Activated naive CD4-positive, alpha-beta T cell treated with anti-CD3 and anti-CD28 coated beads, Interleukin-2, amount 50 U/mL, for 24 hours (primary cell): ENCODE data around the gene DIS3L2.
"Not testable (repeated sequence)": the region's sequence is repeated elsewhere in the genome, so short reads cannot be mapped to it uniquely, and the experiment has no call there.

Experiments
- H3K27ac Mint-ChIP-seq: one replicate; pipeline ENCODE4 v1.8.0; 2021; ENCODE audit warnings: mild to moderate bottlenecking, mixed read lengths
- H3K27me3 Mint-ChIP-seq: one replicate; pipeline ENCODE4 v1.8.0; 2021; ENCODE audit warnings: mixed read lengths
- H3K36me3 Mint-ChIP-seq: one replicate; pipeline ENCODE4 v1.8.0; 2021; ENCODE audit warnings: mixed read lengths
- H3K4me1 Mint-ChIP-seq: one replicate; pipeline ENCODE4 v1.8.0; 2021; ENCODE audit warnings: mixed read lengths
- H3K4me3 Mint-ChIP-seq: one replicate; pipeline ENCODE4 v1.8.0; 2021; ENCODE audit warnings: mild to moderate bottlenecking, mixed read lengths
- H3K9me3 Mint-ChIP-seq: one replicate; pipeline ENCODE4 v1.8.0; 2021; ENCODE audit warnings: mixed read lengths

Gene DIS3L2

DNA sequence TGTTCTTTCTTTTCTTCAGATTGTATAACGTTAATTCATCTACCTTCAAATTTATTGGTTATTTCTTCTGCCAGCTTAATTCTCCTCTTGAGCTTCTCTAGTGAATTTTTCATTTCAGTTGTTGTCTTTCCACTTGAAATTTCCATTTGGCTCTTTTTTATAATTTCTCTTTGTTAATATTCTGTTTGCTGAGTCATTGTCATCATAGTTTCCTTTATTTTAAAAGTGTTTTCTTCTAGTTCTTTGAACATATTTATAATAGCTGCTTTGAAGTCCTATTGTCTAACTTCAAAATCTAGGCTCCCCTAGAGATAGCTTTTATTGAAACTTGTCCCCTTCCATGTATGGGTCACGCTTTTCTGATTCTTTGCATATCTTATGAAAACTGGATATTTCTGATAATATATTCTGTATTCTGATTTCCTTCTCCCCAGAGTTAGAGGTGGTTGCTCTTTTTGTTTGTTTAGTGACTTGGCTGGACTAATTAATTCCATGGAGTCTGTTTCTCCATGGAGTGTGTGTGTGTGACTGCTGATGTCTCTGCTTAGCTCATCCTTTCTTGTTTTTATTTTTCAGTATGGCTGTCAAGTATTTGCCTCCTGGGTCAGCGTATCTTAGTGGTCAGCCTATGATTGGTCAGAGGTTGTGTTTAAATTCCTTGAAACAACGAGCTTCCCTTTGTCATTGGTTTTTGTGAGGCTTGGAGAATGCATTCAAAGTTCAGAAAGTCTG lies 47.6 kb downstream of the DIS3L2 start:
- Mint-ChIP-seq H3K4me3 (no peak overlapping the region), H3K27me3 (no peaks in the 10 kb centered on the region), H3K36me3 (peaks cover 15% of the 10 kb centered on the region), H3K4me1 (peaks cover 34% of the 10 kb centered on the region), H3K27ac (no peak overlapping the region), H3K9me3 (no peaks in the 10 kb centered on the region)

DNA sequence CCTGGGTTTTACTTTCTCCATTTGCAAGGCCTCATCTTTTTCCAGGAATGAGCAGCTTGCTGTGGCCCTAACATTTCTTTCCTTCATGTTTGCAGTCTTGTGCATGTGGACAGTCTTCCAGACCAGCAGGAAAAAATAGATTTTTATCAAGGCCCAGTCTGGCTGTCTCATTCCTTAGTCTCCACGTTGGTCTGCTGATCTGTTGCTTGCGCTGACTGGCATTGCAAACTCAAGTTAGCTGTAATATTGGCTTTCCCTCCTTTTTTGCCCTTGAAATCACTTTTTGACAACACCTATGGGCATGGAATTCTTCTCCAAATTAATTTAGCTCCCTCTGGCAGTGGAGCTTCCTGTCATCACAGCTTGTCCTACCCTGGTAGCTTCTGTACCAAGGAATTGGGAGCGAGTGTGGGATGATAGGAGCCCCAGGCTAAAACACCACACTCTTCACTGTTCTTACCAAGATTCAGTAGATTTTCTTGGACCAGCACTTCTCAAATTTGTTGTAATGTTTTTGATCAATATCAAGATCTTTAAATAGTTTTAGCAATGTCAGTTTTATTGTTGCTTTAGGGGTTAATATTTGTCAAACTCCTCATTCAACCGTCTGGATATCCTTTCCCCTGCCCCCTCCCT lies 48.2 kb downstream of the DIS3L2 start:
- no peaks in the 10 kb centered on the region for H3K27me3 Mint-ChIP-seq
- H3K27ac Mint-ChIP-seq, result no peak overlapping the region
- no peaks in the 10 kb centered on the region for H3K9me3 Mint-ChIP-seq
- H3K4me3 Mint-ChIP-seq, result no peak overlapping the region
- H3K4me1 Mint-ChIP-seq, result peaks cover 36% of the 10 kb centered on the region
- H3K36me3 Mint-ChIP-seq, result peaks cover 15% of the 10 kb centered on the region

DNA sequence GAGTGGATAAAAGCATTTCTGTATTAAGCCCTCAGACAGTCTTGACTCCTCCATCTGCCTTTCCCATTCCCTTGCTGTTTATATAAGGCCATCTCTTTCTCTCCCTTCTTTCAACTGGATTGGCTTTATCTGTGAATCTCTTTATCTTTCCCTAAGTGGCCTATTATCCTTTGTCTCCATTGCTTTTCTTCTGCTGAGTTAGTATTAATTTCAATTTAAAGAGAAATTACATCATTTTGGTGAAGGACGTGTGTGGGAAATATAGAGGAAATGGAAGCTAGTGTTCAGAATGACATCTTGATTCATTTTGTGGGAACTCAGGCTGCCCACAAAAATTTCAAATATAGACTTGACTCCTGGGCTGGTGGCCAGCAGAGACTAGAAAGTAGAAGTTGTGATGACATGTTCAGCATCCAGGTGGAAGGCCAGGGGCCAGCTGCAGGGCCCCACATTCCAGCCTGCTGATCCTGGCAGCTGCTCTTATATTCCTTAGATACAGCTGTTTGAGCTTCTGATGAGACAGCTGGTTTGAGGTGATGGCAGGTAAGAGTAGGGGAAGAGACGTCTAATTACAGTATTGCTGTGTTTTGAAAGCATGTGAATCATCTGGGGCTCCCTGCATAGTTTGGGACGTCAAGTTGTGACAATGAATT lies 52.3 kb downstream of the DIS3L2 start:
- Mint-ChIP-seq H3K36me3 (peaks cover 19% of the 10 kb centered on the region), H3K4me1 (peaks cover 35% of the 10 kb centered on the region), H3K9me3 (no peaks in the 10 kb centered on the region), H3K4me3 (no peak overlapping the region), H3K27me3 (no peaks in the 10 kb centered on the region), H3K27ac (no peak overlapping the region)

- Mint-ChIP-seq H3K9me3 (no peaks in the 10 kb centered on the region), H3K4me3 (no peak overlapping the region), H3K4me1 (peaks cover 28% of the 10 kb centered on the region), H3K27ac (no peak overlapping the region), H3K36me3 (peaks cover 19% of the 10 kb centered on the region), H3K27me3 (no peaks in the 10 kb centered on the region)
Measured at GRCh38 chr2:232014681-232015080, 53.2 kb downstream of the DIS3L2 start.

DNA sequence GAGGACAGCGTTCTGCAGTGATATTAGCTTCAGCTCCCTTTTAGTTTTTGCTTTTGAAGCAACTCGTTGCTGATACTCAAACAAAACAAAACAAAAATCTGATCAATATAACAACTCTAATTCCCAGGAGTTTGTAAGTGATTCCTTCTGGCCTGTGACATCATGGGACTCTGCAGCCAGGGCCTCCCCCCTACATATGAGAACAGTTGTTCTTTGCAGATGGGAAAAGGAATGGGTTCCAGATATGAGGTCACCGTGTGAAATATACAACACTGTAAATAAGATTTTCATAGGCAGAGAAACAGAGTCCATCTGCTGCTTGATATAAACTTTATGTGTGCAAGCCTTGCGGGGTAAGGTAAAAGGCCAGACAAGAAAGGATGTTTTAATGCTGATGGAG lies 56.7 kb downstream of the DIS3L2 start:
- H3K9me3 Mint-ChIP-seq, result no peaks in the 10 kb centered on the region
- H3K4me1 Mint-ChIP-seq, result peaks cover 22% of the 10 kb centered on the region
- H3K27ac Mint-ChIP-seq, result no peak overlapping the region
- peaks cover 19% of the 10 kb centered on the region for H3K36me3 Mint-ChIP-seq
- no peak overlapping the region for H3K4me3 Mint-ChIP-seq
- no peaks in the 10 kb centered on the region for H3K27me3 Mint-ChIP-seq

GRCh38 chr2:232022718-232023117 lies 61.2 kb downstream of the DIS3L2 start:
- no peak overlapping the region for H3K27ac Mint-ChIP-seq
- H3K4me3 Mint-ChIP-seq, result no peak overlapping the region
- peaks cover 23% of the 10 kb centered on the region for H3K36me3 Mint-ChIP-seq
- H3K9me3 Mint-ChIP-seq, result no peaks in the 10 kb centered on the region
- H3K27me3 Mint-ChIP-seq, result no peaks in the 10 kb centered on the region
- peaks cover 16% of the 10 kb centered on the region for H3K4me1 Mint-ChIP-seq

GRCh38 chr2:232023426-232023825 lies 61.9 kb downstream of the DIS3L2 start:
- Mint-ChIP-seq H3K27ac (no peak overlapping the region), H3K36me3 (peaks cover 22% of the 10 kb centered on the region), H3K27me3 (no peaks in the 10 kb centered on the region), H3K4me3 (no peak overlapping the region), H3K9me3 (no peaks in the 10 kb centered on the region), H3K4me1 (peaks cover 23% of the 10 kb centered on the region)

- no peak overlapping the region for H3K4me3 Mint-ChIP-seq
- H3K36me3 Mint-ChIP-seq, result peaks cover 26% of the 10 kb centered on the region
- no peaks in the 10 kb centered on the region for H3K9me3 Mint-ChIP-seq
- H3K27ac Mint-ChIP-seq, result no peak overlapping the region
- no peaks in the 10 kb centered on the region for H3K27me3 Mint-ChIP-seq
- H3K4me1 Mint-ChIP-seq, result peaks cover 33% of the 10 kb centered on the region
Measured at GRCh38 chr2:232024457-232024856, 62.9 kb downstream of the DIS3L2 start.

- Mint-ChIP-seq H3K4me1 (peaks cover 37% of the 10 kb centered on the region), H3K36me3 (peaks cover 49% of the 10 kb centered on the region), H3K9me3 (no peaks in the 10 kb centered on the region), H3K27ac (peak overlapping the region; percentile 92), H3K27me3 (no peaks in the 10 kb centered on the region), H3K4me3 (peak overlapping the region; percentile 52)
Measured at GRCh38 chr2:232026910-232027309, 65.4 kb downstream of the DIS3L2 start.

DNA sequence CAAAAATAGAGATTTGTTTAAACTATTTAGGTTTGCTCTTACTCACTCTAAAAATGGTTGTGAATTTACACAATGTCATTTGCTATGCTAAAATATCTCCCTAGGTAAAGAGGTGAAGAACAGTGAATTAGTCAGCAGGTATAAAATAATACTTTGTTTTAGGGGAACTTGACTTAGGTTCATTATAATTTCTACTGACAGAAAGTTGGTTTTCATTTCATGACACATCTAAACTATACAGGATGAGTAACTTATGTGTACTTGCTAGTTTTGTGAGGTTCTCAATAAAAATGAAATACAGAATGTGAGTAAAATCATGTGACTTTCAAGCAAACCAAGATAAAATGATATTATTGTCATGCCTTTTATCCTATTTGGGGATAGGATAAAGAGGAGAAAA lies 66.0 kb downstream of the DIS3L2 start:
- Mint-ChIP-seq H3K27me3 (no peaks in the 10 kb centered on the region), H3K36me3 (peaks cover 53% of the 10 kb centered on the region), H3K4me3 (peak overlapping the region; percentile 27), H3K4me1 (peaks cover 37% of the 10 kb centered on the region), H3K27ac (peak overlapping the region; percentile 92), H3K9me3 (no peaks in the 10 kb centered on the region)

DNA sequence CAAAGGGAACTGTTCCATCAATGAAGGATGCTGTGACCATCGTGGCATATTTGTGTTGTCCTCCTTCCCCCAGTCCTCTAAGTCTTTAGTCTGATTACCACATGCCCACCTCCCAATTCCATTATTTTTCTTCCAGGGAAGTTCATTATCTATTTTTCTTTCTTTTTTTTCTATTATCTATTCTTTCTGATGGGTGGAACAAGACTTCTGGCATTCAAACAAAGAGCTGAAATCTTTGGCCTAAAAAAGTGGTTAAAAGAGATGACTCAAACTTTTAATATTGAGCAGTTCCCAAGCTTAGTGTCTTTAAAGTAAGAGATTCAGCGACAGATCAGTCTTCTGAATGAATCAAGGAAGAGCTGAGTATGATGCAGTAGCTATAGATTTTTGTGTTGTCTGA lies 66.6 kb downstream of the DIS3L2 start:
- H3K36me3 Mint-ChIP-seq, result peaks cover 55% of the 10 kb centered on the region
- H3K27me3 Mint-ChIP-seq, result no peaks in the 10 kb centered on the region
- H3K4me1 Mint-ChIP-seq, result peaks cover 39% of the 10 kb centered on the region
- peak overlapping the region; percentile 38 for H3K27ac Mint-ChIP-seq
- no peak overlapping the region for H3K4me3 Mint-ChIP-seq
- no peaks in the 10 kb centered on the region for H3K9me3 Mint-ChIP-seq

DNA sequence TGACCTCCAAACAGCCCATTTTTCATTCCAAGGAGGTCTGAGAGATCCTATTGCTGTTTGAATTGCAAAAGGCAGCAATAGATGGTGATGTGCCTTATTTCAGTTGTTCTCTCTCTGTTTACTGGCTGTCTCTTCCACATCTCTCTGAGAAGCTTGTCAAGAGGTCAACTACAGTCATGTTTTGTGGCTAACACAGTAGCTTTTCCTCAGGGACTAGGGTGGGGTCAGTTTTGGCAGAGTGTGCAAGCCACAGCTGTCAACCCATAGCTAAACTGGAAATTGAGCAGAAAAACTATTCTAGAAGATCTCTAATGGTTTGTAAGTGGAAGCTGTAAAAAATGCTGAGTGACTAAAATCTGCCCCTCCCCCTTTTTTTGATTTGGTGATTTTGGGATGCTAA lies 67.1 kb downstream of the DIS3L2 start:
- H3K4me1 Mint-ChIP-seq, result peaks cover 43% of the 10 kb centered on the region
- no peaks in the 10 kb centered on the region for H3K27me3 Mint-ChIP-seq
- H3K9me3 Mint-ChIP-seq, result no peaks in the 10 kb centered on the region
- no peak overlapping the region for H3K4me3 Mint-ChIP-seq
- H3K36me3 Mint-ChIP-seq, result peaks cover 60% of the 10 kb centered on the region
- H3K27ac Mint-ChIP-seq, result peak overlapping the region; percentile 83

DNA sequence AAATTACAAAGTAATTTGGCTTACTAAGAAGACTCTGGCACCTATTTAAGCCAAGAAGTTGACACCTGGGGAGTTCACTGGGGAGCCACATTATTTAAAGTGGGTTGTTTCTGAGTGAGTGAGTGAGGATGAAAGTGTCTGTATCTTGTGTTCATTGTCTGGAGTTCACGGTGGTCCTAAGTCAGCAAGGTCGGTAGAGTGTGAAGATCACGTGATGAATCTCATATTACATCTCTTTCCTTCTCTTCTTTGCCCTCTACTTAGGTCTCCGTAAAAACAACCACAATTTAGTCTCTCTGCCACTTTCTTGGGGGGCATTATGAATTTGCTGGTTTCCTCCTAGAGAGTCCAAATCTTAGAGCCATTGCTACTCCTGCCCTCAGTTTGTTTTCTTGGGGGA lies 67.8 kb downstream of the DIS3L2 start:
- Mint-ChIP-seq H3K4me1 (peaks cover 49% of the 10 kb centered on the region), H3K27ac (peak overlapping the region; percentile 26), H3K4me3 (no peak overlapping the region), H3K36me3 (peaks cover 68% of the 10 kb centered on the region), H3K27me3 (no peaks in the 10 kb centered on the region), H3K9me3 (peaks cover 6% of the 10 kb centered on the region)

DNA sequence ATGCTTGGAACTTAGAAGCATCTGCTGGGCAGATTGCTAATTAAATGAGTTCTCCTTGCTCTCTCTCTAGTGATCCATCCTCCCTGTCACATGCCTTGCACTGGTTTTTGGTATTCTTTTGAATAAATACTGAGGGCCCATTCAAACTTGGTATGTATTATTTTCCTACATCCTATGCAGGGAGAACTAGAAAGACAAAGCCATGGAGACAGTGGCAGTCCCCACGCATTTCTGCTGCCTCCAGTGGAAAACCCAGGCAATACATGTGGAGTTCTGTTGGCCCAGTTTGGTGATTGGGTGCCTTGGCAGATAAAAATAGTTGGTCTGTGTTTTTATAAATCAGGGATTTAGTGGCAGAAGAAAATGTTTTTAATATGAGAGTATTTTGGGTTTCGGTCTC lies 68.7 kb downstream of the DIS3L2 start:
- Mint-ChIP-seq H3K36me3 (peaks cover 73% of the 10 kb centered on the region), H3K9me3 (peaks cover 12% of the 10 kb centered on the region), H3K4me1 (peaks cover 58% of the 10 kb centered on the region), H3K4me3 (no peak overlapping the region), H3K27ac (no peak overlapping the region), H3K27me3 (no peaks in the 10 kb centered on the region)

GRCh38 chr2:232035292-232035691 lies 73.8 kb downstream of the DIS3L2 start:
- peaks cover 21% of the 10 kb centered on the region for H3K9me3 Mint-ChIP-seq
- H3K27me3 Mint-ChIP-seq, H3K4me3 Mint-ChIP-seq, H3K27ac Mint-ChIP-seq: not testable (repeated sequence)
- H3K4me1 Mint-ChIP-seq, result peaks cover 45% of the 10 kb centered on the region
- H3K36me3 Mint-ChIP-seq, result peaks cover 58% of the 10 kb centered on the region

GRCh38 chr2:232036876-232037275 lies 75.4 kb downstream of the DIS3L2 start:
- Mint-ChIP-seq H3K4me1 (peaks cover 45% of the 10 kb centered on the region), H3K36me3 (peaks cover 50% of the 10 kb centered on the region), H3K9me3 (peaks cover 21% of the 10 kb centered on the region)
- H3K27ac Mint-ChIP-seq, H3K27me3 Mint-ChIP-seq, H3K4me3 Mint-ChIP-seq: not testable (repeated sequence)
